Measurements from ENCODE around the gene THNSL1. TPM values are rescaled to one million over a fixed set of nuclear protein-coding genes. Genes with fewer than 3 reads are reported as not detected.

THNSL1 gene
- polyA plus RNA-seq, 2 of the 4 experiments (the other 2 are of a cell fraction), result 4.8 to 6.1 TPM

DNA sequence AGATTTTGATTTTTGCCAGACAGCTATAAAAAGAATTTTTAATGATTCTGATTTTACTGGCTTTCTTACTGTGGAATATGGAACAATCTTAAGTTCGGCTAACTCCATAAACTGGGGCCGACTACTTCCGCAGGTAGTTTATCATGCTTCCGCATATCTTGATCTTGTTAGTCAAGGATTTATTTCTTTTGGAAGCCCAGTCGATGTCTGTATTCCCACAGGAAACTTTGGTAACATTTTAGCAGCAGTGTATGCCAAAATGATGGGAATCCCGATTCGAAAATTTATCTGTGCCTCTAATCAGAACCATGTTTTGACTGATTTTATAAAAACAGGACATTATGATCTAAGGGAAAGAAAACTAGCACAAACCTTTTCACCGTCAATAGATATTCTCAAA, 8.1 kb downstream of the THNSL1 start:
- no peak for FAIRE-seq

GRCh38 chr10:25026463-25026862, 10.1 kb downstream of the THNSL1 start:
- no peak overlapping the region for H3K4me2 ChIP-seq
- ATAC-seq, result no peak
- H3K27ac ChIP-seq, result no peak overlapping the region
- H3K4me1 ChIP-seq, result no peaks in the 10 kb centered on the region
- ChIA-PET CTCF (interaction anchor here (1.3 to 8.0 kb wide), 5 partner anchors 10 to 56 kb away, joined by 4 to 67 read pairs (median 7); partner anchors contain the start of gene THNSL1), POLR2A (no interaction called here)
- peak in 1 of 2 experiments; percentile 10 for DNase-seq (ENCODE audit: low read depth in 1 of 2, low spot score in 1 of 2)
- H3K4me3 ChIP-seq, result no peak overlapping the region
- no peaks in the 10 kb centered on the region for H3K9me3 ChIP-seq
- 88% methylated on average over 1 of the region's 1 CpG for WGBS (ENCODE audit: missing lambda C conversion rate)
- peak; percentile 7 for FAIRE-seq
- TF ChIP-seq CBX2 (IDR thresholded peaks at IDR 0.05; ENCODE audit: borderline replicate concordance, low read depth) (no peak), TP53 (CRISPR knock-in tag; IDR thresholded peaks at IDR 0.05) (no peak), ELK1 (IDR thresholded peaks at IDR 0.05; ENCODE audit: low read depth, low read length) (no peak), CEBPB (IDR thresholded peaks at IDR 0.05) (no peak), ZFP36 (IDR thresholded peaks at IDR 0.05; ENCODE audit: borderline replicate concordance, partially characterized antibody) (no peak), HEYL (CRISPR knock-in tag; IDR thresholded peaks at IDR 0.05) (no peak), CHD2 (IDR thresholded peaks at IDR 0.05; ENCODE audit: low read length, partially characterized antibody) (no peak), RAD21 (conservative IDR thresholded peaks at IDR 0.05 in 1 of 2, IDR thresholded peaks at IDR 0.05 in 1 of 2) (peak; percentile 62 to 69), CHD4 (IDR thresholded peaks at IDR 0.05; ENCODE audit: borderline replicate concordance) (no peak), HOXB13 (CRISPR knock-in tag; IDR thresholded peaks at IDR 0.05; ENCODE audit: low read depth) (no peak), RFX5 (IDR thresholded peaks at IDR 0.05) (no peak), NR3C1 (IDR thresholded peaks at IDR 0.05) (no peak)
- TF ChIP-seq, protein P1, sequence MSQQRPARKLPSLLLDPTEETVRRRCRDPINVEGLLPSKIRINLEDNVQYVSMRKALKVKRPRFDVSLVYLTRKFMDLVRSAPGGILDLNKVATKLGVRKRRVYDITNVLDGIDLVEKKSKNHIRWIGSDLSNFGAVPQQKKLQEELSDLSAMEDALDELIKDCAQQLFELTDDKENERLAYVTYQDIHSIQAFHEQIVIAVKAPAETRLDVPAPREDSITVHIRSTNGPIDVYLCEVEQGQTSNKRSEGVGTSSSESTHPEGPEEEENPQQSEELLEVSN (IDR thresholded peaks at IDR 0.05; ENCODE audit: borderline replicate concordance, low read depth), result no peak
- TF ChIP-seq, protein P2, sequence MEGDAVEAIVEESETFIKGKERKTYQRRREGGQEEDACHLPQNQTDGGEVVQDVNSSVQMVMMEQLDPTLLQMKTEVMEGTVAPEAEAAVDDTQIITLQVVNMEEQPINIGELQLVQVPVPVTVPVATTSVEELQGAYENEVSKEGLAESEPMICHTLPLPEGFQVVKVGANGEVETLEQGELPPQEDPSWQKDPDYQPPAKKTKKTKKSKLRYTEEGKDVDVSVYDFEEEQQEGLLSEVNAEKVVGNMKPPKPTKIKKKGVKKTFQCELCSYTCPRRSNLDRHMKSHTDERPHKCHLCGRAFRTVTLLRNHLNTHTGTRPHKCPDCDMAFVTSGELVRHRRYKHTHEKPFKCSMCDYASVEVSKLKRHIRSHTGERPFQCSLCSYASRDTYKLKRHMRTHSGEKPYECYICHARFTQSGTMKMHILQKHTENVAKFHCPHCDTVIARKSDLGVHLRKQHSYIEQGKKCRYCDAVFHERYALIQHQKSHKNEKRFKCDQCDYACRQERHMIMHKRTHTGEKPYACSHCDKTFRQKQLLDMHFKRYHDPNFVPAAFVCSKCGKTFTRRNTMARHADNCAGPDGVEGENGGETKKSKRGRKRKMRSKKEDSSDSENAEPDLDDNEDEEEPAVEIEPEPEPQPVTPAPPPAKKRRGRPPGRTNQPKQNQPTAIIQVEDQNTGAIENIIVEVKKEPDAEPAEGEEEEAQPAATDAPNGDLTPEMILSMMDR (IDR thresholded peaks at IDR 0.05), result peak; percentile 53
- TF ChIP-seq, protein P3, sequence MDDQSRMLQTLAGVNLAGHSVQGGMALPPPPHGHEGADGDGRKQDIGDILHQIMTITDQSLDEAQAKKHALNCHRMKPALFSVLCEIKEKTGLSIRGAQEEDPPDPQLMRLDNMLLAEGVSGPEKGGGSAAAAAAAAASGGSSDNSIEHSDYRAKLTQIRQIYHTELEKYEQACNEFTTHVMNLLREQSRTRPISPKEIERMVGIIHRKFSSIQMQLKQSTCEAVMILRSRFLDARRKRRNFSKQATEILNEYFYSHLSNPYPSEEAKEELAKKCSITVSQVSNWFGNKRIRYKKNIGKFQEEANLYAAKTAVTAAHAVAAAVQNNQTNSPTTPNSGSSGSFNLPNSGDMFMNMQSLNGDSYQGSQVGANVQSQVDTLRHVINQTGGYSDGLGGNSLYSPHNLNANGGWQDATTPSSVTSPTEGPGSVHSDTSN (IDR thresholded peaks at IDR 0.05), result no peak

More for the DNA sequence above, 8.1 kb downstream of the THNSL1 start:
- ATAC-seq (no peak), DNase-seq (ENCODE audit: low read depth in 1 of 2, low spot score in 1 of 2) (no peak)
- POLR2A ChIA-PET, result no interaction called here
- CTCF ChIA-PET, result interaction anchor here (1.1 to 8.0 kb wide), 5 partner anchors 25 to 88 kb away, joined by 3 to 67 read pairs (median 3); no protein-coding TSS in a partner anchor
- no peaks in the 10 kb centered on the region for H3K4me1 ChIP-seq
- no peaks in the 10 kb centered on the region for H3K9me3 ChIP-seq
- 89% methylated on average over 8 of the region's 8 CpGs for WGBS (ENCODE audit: missing lambda C conversion rate)
- TF ChIP-seq BHLHE40 (IDR thresholded peaks at IDR 0.05; ENCODE audit: low read depth, low read length) (no peak), REST (IDR thresholded peaks at IDR 0.05) (no peak), PHF8 (IDR thresholded peaks at IDR 0.05; ENCODE audit: borderline replicate concordance, low read depth) (no peak), NR3C1 (IDR thresholded peaks at IDR 0.05) (no peak)
- TF ChIP-seq, protein P2 (IDR thresholded peaks at IDR 0.05), result no peak
- TF ChIP-seq, protein P1 (IDR thresholded peaks at IDR 0.05; ENCODE audit: borderline replicate concordance, low read depth), result no peak
- H3K4me3 ChIP-seq, result no peak overlapping the region
- no peak overlapping the region for H3K4me2 ChIP-seq
- H3K27ac ChIP-seq, result no peak overlapping the region
